GM12891 (cell line): ENCODE measurements around the gene PTGS1.

Experiments
- POLR2A ChIP-seq: IDR thresholded peaks from 2 replicates; pipeline ENCODE4 v1.6.1; 2011; ENCODE audit warnings: low read depth, low read length, control low read depth
- POLR2AphosphoS5 ChIP-seq: IDR thresholded peaks from 2 replicates; pipeline ENCODE4 v1.6.1; 2011; ENCODE audit warnings: low read depth, low read length, control low read depth
- TAF1 ChIP-seq: IDR thresholded peaks from 2 replicates; pipeline ENCODE4 v1.6.1; 2011; ENCODE audit warnings: low read depth, low read length, control low read depth

DNA sequence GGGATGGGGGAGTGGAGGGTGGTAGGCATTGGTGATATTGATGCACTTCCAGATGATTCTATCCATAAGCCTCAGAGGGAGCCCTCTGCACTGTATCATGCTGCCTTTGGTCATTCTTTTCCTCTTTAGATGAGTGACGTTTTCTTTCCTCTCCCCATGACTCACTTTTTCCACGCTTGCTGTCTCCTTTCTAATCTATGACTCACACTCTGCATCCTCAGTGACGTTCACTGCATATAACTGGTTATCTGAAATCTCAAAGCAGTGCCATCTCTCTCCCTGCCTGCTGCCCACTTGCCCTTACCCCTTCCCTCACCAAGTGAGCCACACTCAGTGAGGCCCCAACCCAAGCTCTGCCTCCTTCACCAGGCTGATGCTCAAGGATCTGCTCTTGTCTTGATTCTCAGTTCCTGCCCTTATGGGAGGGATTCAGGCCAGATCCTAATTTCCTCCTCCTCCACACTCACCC lies 31.6 kb downstream of the PTGS1 start:
- TF ChIP-seq POLR2AphosphoS5, result no peak
- TF ChIP-seq POLR2A, result no peak
- no peak for TF ChIP-seq TAF1
